GM18951 (cell line): ENCODE measurements around the gene ITGB7.

Experiments
- POLR2A ChIP-seq: IDR thresholded peaks from 4 replicates; pipeline ENCODE4 v1.6.1; 2011; ENCODE audit warnings: mild to moderate bottlenecking; ENCODE audit not compliant: insufficient read length, insufficient read depth; ENCODE audit errors: extremely low read depth
- in situ Hi-C: fragments of 300-500 bp; cut with MboI; formaldehyde crosslinking; loops from one replicate; pipeline ENCODE4 v1.12.0; 2022; ENCODE audit warnings: low sequenced_read_pairs, mixed read lengths, inconsistent platforms; ENCODE audit not compliant: unreplicated experiment

The ITGB7 gene

DNA sequence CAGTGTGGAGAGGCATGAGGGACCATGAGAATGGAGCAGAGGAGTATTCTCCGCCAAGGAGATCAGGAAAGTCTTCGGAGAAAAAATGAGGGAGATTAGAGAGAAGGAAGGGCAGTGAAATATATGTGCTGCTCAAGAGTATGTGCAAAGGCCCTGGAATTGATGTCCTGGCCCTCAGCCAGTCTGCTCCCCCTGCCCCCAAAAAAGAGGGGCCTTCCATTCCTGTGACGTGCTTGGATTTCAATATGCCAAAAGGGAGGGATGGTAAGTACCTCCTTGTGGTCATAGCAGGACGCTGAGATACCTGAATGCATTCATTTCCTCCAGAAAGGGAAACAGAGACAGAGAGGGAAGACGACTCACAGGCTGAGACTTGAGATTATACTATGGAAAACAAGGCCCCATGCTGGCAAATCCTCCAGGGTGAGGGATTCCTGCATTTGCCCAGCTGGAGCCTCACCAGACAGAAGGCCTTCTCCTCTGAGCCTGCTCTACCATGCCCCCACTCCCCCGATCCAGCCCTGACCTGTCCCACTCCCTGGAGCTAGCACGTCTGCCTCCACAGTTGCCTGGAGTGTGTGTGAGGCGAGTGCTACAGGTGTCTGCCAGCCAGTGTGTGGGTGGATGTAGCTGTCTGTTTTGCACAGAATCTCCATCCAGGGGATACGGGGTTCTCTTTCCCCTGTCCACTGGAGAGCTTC, 28.8 kb upstream of the ITGB7 start:
- in situ Hi-C loops = no loop called here
- TF ChIP-seq POLR2A = no peak

DNA sequence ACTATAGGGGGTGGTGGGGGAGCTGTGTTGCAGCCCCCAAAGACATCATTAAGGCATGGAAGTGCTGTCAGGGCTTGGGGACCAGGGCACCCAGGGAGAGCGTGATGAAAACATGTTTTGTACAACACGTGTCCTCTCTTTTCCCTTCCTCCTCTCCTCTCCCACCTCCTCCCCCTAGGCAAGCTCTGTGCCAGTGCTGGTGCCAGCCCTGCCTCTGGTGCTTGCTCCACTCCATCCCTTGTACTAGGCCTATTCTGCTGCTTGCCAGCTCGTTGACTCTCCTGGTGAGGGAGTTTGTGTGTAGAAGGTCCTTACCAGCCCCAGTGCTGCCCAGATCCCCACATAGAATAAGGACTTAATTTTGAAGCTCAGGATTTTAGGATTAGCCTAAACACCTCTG, 28.1 kb upstream of the ITGB7 start:
- TF ChIP-seq POLR2A = no peak
- in situ Hi-C loops = no loop called here

DNA sequence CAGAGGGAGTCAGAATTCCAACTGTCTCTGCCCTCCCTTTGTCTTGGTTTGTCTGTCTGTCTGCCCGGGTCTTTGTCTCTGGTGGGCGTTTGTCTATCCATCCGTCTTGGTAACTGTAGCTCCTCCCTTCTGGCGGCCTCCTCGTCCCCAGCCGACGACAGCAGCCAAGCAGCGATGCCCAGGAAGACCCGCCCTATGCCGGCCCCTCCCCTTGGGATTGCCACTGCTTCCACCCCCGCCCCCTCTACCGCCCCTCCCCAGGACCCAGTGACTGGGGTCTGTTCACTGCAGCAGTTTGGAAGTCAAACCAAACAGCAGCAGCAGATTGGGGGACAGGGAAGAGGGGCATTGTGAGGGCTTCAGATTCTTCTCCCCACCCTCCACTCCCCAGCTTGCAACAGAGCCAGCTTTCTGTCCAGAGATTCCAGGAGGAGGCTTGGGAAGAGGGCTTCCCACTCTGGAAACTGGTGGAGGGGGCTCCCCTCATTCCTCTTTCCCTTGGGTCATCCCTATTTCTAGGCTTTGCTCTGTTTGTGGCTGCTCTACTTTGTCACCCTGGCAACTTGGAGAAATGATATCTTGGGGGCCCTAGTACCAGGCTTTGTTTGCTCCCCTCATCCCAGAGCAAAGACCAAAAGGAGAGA, 27.3 kb upstream of the ITGB7 start:
- no peak for TF ChIP-seq POLR2A
- in situ Hi-C loops = no loop called here

DNA sequence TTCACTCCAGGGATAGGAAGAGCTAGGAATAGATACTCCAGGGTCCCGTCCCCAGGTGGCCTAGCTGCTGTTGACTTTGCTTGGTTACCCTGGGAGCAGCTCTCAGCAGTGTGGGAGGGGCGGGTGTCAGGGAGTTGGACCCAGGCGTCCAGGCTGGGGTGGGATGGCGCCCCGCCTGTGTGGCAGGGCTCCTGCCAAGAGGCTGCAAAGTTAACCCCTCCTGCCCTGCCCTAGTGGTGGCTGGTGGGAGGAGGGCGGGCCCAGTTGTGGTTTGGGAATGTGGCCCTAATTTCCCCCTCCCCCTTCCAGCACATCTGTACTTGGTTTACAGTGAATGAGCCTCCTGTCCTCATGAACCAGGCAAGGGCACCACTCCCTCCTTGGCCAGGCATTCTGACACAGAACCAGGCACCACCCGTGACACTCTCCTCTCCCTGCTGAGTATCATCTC, 26.6 kb upstream of the ITGB7 start:
- in situ Hi-C loops = no loop called here
- no peak for TF ChIP-seq POLR2A

DNA sequence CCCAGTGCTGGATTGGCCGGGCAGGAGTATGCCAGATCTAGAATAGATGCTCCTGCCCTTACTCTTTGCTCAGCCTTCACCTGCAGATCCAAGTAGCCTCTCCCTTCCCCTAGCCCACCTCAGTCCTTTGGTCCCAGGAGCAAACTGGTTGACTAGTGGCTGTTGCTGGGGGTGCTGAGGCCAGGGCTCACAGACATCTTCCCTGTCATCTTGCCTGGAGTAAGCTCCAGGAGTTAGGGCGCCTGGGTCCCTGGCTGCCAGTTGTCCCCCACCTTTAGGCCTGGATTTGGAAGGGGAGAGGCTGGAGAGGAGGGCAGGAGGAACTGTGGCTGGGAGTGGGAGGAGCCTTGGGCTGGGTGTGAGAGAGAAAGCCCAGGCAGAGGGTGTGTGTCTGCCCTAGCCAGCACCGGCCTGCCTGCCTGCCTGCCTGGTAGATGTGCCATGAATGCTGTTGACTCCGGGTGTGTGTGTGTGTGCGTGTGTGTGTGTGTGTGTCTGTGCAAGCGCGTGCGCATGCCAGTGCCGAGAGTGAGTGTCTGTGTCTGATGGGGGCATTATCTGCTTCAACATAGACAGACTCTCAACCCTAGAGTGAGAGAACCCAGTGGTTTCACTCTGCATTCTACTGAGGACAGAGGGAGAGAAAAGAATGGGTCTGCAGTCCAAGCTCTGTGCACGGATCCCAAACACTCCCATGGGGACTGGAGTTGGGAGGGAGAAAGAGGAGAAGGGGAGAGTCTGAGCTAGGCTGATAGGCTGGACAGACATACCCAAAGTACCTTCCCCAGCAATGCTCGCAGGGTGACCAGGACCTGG, 25.8 kb upstream of the ITGB7 start:
- TF ChIP-seq POLR2A = no peak
- in situ Hi-C loops = no loop called here

DNA sequence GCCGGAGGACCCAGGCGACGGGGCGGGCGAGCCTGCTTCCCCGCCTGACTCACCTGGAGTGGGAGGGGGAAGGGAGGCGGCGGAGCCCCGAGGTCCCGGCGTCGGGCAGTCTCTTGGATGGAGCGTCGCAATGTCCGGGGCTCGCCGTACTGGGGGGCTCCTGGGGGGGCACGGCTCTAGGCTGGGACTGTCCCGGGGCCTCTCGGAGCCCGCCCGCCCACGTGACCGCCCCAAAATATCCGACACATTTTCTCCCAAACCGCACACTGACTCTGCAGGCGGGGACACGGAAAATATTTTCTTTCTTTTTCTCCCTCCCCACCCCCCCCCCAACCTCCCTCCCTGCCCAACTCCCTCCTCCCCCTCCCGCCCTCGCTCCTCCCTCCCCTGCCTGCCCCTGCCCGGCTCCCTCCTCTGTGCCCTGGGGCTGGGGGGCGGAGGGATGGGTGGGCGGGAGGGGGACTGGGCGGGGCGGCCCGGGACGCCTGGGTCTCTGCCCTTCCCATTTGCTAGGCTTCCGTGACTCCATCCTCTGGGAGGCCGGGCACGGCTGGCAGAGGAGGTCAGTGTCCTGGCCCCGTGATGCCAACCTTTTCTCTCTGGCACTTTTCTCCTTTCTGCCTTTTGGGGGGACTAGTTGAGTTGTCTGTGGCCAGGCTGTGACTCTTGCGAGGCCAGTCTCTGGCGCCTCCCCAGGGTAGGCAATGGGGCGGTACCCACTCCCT, 25.0 kb upstream of the ITGB7 start, which contains the start of gene RARG:
TSS of gene RARG (minus strand) at position 289 of the 725 bp plus-strand sequence. CDS start 4,664 bp downstream, outside the sequence.
- no peak for TF ChIP-seq POLR2A
- in situ Hi-C loops = no loop called here

DNA sequence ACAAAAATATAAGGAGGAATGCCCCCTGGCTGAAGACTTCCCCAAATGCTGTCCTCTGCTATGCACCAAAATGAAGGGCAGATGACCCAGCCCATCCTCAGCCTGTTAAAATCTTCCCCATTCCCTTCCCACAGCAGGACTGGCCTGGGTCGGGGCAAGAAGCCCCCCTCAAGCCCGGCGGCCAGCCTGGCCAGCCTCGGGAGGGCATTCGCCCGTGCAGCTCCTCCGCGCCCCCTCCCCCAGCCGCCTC, 24.5 kb upstream of the ITGB7 start:
- no peak for TF ChIP-seq POLR2A
- in situ Hi-C loops = no loop called here

DNA sequence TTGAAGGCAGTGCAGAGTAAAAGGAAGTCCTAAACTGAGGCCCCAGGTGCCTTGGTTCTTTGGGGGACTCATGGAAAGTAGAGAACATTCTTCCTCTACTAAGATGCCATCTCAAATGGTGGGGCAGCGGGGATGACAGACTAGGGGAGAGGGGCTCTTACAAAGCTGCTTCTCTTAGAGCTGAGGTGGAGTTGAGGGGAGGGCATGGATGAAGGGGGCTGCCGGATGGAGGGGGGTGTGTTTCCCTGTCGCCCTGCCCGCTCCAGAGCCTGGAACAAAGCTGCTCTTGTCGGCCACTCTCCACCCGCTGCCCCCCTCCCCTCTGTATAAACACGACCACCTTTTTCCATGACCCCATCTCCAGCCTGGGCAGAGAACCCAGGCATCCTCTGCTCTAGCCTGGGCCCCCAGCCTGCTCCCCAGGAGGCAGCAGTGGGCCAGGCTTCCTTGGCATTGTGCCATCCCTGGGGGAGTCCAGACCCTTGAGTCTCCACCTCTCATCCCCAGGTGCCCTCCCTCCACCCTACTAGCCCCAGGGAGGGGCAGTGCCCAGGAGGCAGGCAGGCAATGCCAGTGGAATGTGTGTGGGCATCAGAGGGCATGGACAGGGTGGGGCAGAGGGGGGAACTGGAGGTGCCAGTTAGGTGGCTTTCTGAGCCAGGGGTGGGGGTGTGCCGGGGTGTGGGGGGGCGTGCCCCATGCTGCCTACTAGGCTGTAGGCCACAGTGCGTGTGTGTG, 23.2 kb upstream of the ITGB7 start:
- in situ Hi-C loops = no loop called here
- no peak for TF ChIP-seq POLR2A

DNA sequence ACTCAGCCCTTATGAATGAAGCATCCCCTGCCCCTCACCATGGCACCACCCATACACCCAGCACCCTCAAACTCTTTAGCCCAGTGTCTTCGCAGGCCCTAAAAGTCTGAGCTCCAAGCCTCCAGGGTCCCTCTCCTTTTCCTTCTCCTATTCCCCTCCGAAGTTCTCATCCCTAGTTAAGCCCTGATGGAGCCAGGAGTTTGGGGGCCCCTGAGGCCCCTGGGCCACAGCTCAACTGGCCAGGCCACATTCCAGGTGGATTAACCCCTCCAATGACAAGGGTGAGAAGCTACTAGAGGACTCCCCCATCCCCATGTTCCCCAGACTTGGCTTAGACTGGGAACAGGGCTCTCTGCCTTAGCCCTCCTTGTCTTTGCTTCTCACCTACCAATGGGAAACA, 22.4 kb upstream of the ITGB7 start:
- TF ChIP-seq POLR2A = no peak
- in situ Hi-C loops = no loop called here

DNA sequence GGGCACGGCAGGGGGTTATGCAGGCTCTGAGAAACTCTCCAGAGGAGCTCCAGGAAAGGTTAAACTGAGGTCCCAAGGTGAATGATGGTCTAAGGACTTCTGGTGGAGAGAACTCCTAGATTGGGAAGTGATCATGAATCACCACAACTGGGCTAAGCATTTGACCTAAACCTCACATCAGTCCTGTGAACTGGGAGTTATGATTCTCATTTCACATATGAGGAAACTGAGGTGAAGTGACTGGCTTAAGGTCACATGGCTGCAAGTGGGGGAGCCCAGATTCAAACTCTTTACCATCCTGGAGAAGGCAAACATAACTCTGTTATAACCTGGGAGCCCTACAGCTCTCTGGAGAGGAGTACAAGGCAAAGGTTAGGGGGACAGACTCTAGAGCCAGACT, 20.8 kb upstream of the ITGB7 start:
- no peak for TF ChIP-seq POLR2A
- in situ Hi-C loops = no loop called here

DNA sequence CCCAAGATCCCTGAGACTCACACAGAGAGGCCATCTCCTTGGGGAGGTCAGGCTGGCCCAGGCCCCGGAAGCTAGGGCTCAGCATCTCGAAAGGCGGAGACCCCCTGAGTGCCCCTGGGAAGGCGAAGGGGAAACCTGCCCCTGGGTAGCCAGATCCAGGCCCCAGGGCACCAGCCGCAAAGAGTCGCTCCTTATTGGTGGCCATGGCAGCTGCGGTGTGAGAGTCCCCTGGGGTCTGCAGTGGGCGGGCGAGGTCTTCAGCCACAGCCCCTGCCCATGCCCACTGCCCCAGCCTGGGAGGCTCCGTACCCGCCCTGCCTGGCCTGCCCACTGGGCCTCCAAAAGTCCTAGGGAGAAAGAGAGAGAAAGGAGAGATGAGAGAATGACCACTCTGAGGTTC, 20.3 kb upstream of the ITGB7 start:
- in situ Hi-C loops = no loop called here
- no peak for TF ChIP-seq POLR2A

DNA sequence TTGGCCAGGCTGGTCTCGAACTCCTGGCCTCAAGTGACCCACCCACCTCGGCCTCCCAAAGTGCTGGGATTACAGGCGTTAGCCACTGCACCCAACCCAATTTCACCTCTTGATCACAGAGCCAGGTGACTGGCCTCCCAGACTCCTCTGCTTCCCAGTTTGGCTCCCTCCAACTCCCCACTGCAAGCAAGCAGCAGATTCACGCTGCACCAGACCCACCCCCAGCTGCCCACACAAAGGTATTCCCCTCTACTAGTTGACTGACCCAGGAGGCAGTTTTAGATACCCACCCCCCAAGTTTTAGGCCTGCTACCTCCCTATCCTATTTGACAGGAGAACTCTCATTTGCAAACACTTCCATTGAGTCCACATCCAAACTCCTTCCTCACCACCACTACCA, 19.8 kb upstream of the ITGB7 start:
- in situ Hi-C loops = no loop called here
- no peak for TF ChIP-seq POLR2A
